HEK293 (cell line): Measurements from ENCODE around the gene BICD1.

Source experiments
- CTCF ChIP-seq: fragments of 450-650 bp; formaldehyde crosslinking; IDR thresholded peaks from 2 replicates; pipeline ENCODE4 v1.5.1; 2016; ENCODE audit warnings: missing biosample characterization, missing genetic modification characterization
- KLF16 ChIP-seq: fragments of 450-650 bp; formaldehyde crosslinking; IDR thresholded peaks from 2 replicates; pipeline ENCODE4 v1.5.1; 2017; ENCODE audit warnings: missing biosample characterization, missing genetic modification characterization
- KLF9 ChIP-seq: fragments of 450-650 bp; formaldehyde crosslinking; IDR thresholded peaks from 2 replicates; pipeline ENCODE4 v1.5.1; 2016; ENCODE audit warnings: missing biosample characterization, missing genetic modification characterization, low read depth
- RBAK ChIP-seq: fragments of 450-650 bp; formaldehyde crosslinking; IDR thresholded peaks from 2 replicates; pipeline ENCODE4 v1.5.1; 2016; ENCODE audit warnings: missing biosample characterization, missing genetic modification characterization
- ZBTB11 ChIP-seq: fragments of 450-650 bp; formaldehyde crosslinking; conservative IDR thresholded peaks from 2 replicates; pipeline ENCODE4 v1.5.1; 2016; ENCODE audit warnings: low read depth, missing biosample characterization, missing genetic modification characterization
- ZBTB21 ChIP-seq: fragments of 450-650 bp; formaldehyde crosslinking; IDR thresholded peaks from 2 replicates; pipeline ENCODE4 v1.5.1; 2017; ENCODE audit warnings: missing biosample characterization, missing genetic modification characterization
- ZFP37 ChIP-seq: fragments of 450-650 bp; formaldehyde crosslinking; IDR thresholded peaks from 2 replicates; pipeline ENCODE4 v1.5.1; 2016; ENCODE audit warnings: missing biosample characterization, missing genetic modification characterization
- ZNF138 ChIP-seq: fragments of 450-650 bp; formaldehyde crosslinking; IDR thresholded peaks from 2 replicates; pipeline ENCODE4 v1.5.1; 2016; ENCODE audit warnings: missing biosample characterization, missing genetic modification characterization, borderline replicate concordance
- ZNF184 ChIP-seq: fragments of 450-650 bp; IDR thresholded peaks from 2 replicates; pipeline ENCODE4 v1.5.1; 2018; ENCODE audit warnings: missing biosample characterization, mild to moderate bottlenecking, missing genetic modification characterization
- ZNF24 ChIP-seq: fragments of 450-650 bp; formaldehyde crosslinking; IDR thresholded peaks from 2 replicates; pipeline ENCODE4 v1.5.1; 2016; ENCODE audit warnings: missing biosample characterization, missing genetic modification characterization
- ZNF501 ChIP-seq: fragments of 450-650 bp; formaldehyde crosslinking; IDR thresholded peaks from 2 replicates; pipeline ENCODE4 v1.5.1; 2016; ENCODE audit warnings: missing biosample characterization, missing genetic modification characterization
- ZNF610 ChIP-seq: fragments of 450-650 bp; formaldehyde crosslinking; IDR thresholded peaks from 2 replicates; pipeline ENCODE4 v1.5.1; 2016; ENCODE audit warnings: missing biosample characterization, missing genetic modification characterization, borderline replicate concordance
- ZNF837 ChIP-seq: fragments of 450-650 bp; formaldehyde crosslinking; IDR thresholded peaks from 2 replicates; pipeline ENCODE4 v1.5.1; 2016; ENCODE audit warnings: missing biosample characterization, missing genetic modification characterization

GRCh38 chr12:32362892-32363291 lies 256.2 kb downstream of the BICD1 start:
- TF ChIP-seq CTCF (tag by site-specific recombination) (no peak), ZBTB11 (tag by site-specific recombination) (no peak), ZNF184 (tag by site-specific recombination) (no peak), ZNF501 (tag by site-specific recombination) (no peak), KLF9 (no peak), ZBTB21 (tag by site-specific recombination) (no peak), RBAK (tag by site-specific recombination) (no peak), ZNF837 (tag by site-specific recombination) (no peak), KLF16 (tag by site-specific recombination) (no peak), ZNF610 (tag by site-specific recombination) (no peak), ZNF24 (no peak), ZNF138 (tag by site-specific recombination) (no peak), ZFP37 (tag by site-specific recombination) (no peak)
